ENCODE measurements around the gene DDB1.
A peak's percentile ranks its signal among the peaks of the same experiment; 100 is the strongest.

Gene DDB1

GRCh38 chr11:61294717-61295595 is 37.9 kb downstream of the DDB1 start, which contains the start of gene VWCE:
VWCE (minus strand) TSS chr11:61295316; CDS start chr11:61295037, 279 bp downstream.
- DNase-seq, result peak; percentile 81

- DNase-seq, result peak; percentile 65
Measured at GRCh38 chr11:61293867-61294716, 38.8 kb downstream of the DDB1 start.

- DNase-seq, result no peak
Measured at GRCh38 chr11:61292356-61292755, 40.5 kb downstream of the DDB1 start.

- peak; percentile 16 for DNase-seq
Measured at GRCh38 chr11:61290905-61291690, 41.8 kb downstream of the DDB1 start.

GRCh38 chr11:61287338-61287977 is 45.4 kb downstream of the DDB1 start:
- no peak for DNase-seq

GRCh38 chr11:61283613-61284012 is 49.3 kb downstream of the DDB1 start:
- DNase-seq, result no peak

- peak; percentile 24 for DNase-seq
Measured at GRCh38 chr11:61281581-61282250, 51.2 kb downstream of the DDB1 start.

GRCh38 chr11:61280883-61281580 is 51.9 kb downstream of the DDB1 start:
- no peak for DNase-seq

- DNase-seq, result no peak
Measured at GRCh38 chr11:61279934-61280659, 52.8 kb downstream of the DDB1 start.

GRCh38 chr11:61278001-61278470 is 54.9 kb downstream of the DDB1 start:
- DNase-seq, result no peak

- no peak for DNase-seq
Measured at GRCh38 chr11:61277186-61278000, 55.5 kb downstream of the DDB1 start.

GRCh38 chr11:61275191-61275590 is 57.7 kb downstream of the DDB1 start:
- no peak for DNase-seq

- DNase-seq, result no peak
Measured at GRCh38 chr11:61274084-61274483, 58.8 kb downstream of the DDB1 start.

- DNase-seq, result no peak
Measured at GRCh38 chr11:61273178-61274078, 59.5 kb downstream of the DDB1 start.

- DNase-seq, result no peak
Measured at GRCh38 chr11:61272731-61273130, 60.2 kb downstream of the DDB1 start.

- DNase-seq, result no peak
Measured at GRCh38 chr11:61270354-61271076, 62.4 kb downstream of the DDB1 start.

GRCh38 chr11:61268588-61269250 is 64.2 kb downstream of the DDB1 start:
- DNase-seq, result no peak
